HG03354 (cell line): ENCODE data around the gene DDX60.
"Not testable (repeated sequence)": the region's sequence is repeated elsewhere in the genome, so short reads cannot be mapped to it uniquely, and the experiment has no call there.

Experiments used
- ATAC-seq: cut with Tn5 transposase; IDR thresholded peaks from one replicate; pipeline ENCODE4 v1.9.1; 2021; ENCODE audit warnings: mild to moderate bottlenecking; ENCODE audit not compliant: unreplicated experiment, poor library complexity, severe bottlenecking

Gene DDX60

GRCh38 chr4:168221301-168221700 lies 97.3 kb downstream of the DDX60 start:
- no peak for ATAC-seq

- ATAC-seq: no peak
Measured at GRCh38 chr4:168220893-168221292, 97.7 kb downstream of the DDX60 start.

DNA sequence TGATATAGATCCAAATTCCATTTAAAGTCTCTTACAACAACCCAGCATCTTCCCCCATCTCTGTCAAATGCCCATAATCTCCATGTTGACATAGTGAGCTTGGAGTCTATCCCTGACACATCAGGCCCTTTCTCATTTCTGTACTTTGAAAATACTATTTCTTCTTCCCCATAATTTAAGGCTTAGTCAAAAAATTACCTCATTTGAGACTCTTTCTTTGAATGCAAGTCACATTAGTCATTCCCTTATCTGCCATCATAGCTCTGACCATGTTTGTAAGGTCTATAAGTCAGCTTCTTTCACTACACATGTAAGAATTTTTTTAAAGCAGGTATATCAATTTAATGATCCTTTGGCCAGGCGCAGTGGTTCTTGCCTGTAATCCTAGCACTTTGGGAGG lies 99.9 kb downstream of the DDX60 start:
- ATAC-seq: no peak

DNA sequence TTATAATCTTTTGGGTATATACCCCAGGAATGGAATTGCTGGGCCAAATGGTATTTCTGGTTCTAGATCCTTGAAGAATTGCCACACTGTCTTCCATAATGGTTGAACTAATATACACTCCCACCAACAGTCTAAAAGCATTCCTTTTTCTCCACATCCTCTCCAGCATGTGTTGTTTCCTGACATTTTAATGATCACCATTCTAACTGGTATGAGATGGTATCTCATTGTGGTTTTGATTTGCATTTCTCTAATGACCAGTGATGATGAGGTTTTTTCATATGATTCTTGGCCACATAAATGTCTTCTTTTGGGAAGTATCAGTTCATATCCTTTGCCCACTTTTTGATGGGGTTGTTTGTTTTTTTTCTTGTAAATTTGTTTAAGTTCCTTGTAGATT lies 105.0 kb downstream of the DDX60 start:
- ATAC-seq: not testable (repeated sequence)

- ATAC-seq: no peak
Measured at GRCh38 chr4:168212656-168213055, 105.9 kb downstream of the DDX60 start.

DNA sequence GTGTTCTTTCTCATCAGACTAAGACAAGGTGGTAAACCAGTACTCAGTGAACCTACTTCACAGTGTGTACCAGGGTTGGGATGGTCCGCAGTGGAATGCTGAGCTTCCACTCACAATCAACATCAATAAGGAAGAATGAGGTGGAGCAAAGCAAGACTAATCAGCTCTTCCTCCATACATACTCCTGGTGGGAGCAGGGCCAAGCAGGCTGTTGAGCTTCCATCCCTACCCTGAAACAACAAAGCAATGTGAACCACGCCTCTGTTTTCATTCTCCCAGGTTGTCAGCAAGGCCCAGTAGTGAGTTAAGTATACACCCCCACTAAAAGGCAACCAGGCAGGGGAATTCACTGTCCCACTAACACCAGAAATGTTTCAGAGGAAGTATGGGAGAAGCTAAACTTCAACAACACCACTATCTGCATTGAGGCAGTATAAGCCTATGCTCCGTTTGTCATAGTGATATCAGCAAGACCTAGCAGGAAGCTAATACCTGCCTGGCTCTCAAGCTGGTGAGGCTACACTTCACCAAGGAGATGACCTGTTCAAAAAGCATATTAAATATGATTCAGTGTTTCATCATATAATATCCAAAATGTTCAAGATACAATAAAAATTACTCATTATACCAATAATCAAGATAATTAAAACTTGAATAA lies 109.5 kb downstream of the DDX60 start:
- ATAC-seq: no peak

- ATAC-seq: no peak
Measured at GRCh38 chr4:168203233-168203911, 115.2 kb downstream of the DDX60 start.

DNA sequence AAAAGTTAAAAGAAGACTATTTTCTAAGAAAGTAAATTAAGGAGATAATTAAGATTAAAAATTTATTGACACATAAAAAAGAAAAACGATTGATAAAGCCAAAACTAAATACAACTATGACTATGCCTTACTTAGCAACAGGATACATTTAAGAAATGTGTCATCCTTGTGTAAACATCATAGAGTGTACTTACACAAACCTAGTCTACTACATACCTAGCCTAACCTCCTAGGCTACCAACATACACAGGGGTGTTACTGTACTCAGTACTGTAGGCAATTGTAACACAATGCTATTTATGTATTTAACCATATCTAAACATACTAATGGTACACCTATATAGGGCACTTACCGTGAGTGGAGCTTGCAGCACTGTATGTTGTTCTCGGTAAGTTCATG lies 117.9 kb downstream of the DDX60 start:
- ATAC-seq: no peak

GRCh38 chr4:168199260-168199957 lies 119.1 kb downstream of the DDX60 start:
- ATAC-seq: peak; percentile 68

DNA sequence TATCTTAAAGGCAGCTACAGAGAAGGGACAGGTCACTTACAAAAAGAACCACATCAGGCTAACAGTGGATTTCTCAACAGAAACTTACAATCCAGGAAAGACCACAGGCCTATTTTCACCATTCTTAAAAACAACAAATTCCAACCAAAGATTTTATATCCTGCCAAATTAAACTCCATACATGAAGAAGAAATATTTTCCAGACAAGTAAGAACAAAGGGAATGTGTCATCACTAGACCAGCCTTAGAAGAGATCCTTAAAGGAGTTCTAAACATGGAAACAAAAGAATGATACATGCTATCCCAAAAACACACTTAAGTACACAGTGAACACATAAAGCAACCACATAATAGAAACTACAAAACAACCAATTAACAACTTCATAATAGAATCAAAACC lies 120.6 kb downstream of the DDX60 start:
- ATAC-seq: no peak

- peak; percentile 65 for ATAC-seq
Measured at GRCh38 chr4:168188754-168189153, 129.8 kb downstream of the DDX60 start.

- no peak for ATAC-seq
Measured at GRCh38 chr4:168183717-168184571, 134.6 kb downstream of the DDX60 start.

GRCh38 chr4:168177546-168178149 lies 140.9 kb downstream of the DDX60 start:
- ATAC-seq: no peak

DNA sequence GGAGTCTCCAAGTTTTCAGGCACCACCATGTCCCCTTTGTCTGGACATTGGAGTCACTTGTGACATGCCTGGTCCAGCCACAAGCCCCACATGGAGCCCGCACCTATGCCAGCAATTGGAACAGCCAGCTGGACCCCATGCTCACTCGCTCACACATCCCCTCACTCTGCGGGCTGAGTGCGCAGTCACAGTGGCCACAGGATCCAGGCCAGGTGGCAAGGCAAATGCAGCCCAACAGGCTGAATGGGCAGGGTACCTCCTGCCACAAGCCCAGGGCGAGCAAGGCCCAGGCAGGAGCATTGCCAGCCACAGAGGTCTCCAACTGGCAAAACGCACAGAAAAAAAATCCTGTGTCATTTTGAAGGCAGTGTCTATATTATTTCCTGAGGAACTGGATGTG lies 144.2 kb downstream of the DDX60 start:
- ATAC-seq: no peak

GRCh38 chr4:168167714-168168284 lies 150.8 kb downstream of the DDX60 start:
- ATAC-seq: peak; percentile 53
